NK-92 (cell line): Measurements from ENCODE around the gene FAIM2.
"Not testable (repeated sequence)": the region's sequence is repeated elsewhere in the genome, so short reads cannot be mapped to it uniquely, and the experiment has no call there.

ENCODE experiments used
- DNase-seq: peaks from one replicate; lab custom pipeline; 2025; ENCODE audit not compliant: unreplicated experiment; lab: John Stamatoyannopoulos, UW

The FAIM2 gene

DNA sequence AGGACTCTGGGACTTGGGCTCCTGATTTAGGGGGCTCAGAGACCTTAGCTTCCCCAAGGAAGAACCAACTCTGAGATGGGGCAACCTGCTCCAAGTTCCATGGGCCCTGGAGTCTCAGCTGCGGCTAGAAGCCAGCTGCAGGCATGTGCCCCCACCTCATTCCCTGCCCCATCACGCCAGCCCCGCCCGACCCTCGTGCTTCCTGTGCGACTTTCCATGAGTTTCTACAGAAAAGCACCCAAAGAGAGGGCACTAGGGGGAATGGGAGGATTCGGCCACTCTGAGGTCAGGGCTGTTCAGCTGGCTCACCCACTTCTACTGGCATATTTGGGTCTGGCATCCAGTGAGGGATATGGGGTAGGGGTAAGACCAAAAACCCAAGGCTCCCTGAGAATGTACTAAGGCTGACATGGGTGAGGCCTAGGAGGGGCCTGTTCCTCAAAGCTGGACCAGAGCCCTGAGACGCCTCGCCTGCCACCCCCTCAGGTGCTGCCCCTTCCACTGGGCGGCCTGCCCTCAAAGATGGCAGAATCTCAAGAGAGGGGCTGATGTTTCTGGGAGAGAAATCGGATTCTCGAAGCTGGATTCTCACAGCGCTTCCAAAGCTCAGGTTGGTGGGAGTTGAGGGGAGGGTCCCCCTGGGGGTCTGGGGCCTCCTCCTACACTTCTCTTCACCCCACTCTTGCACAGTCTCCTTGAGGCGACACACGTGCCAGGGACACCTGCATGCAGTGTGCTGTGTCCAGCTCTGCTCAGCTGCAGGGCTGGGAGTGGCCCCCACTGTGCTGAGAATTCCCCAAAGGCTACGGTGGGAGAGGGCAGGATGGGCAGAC, 22.1 kb downstream of the FAIM2 start:
- no peak for DNase-seq

- DNase-seq: no peak
Measured at GRCh38 chr12:49880756-49881414, 22.8 kb downstream of the FAIM2 start.

GRCh38 chr12:49879065-49879464, 24.6 kb downstream of the FAIM2 start:
- DNase-seq: not testable (repeated sequence)

GRCh38 chr12:49878021-49878420, 25.7 kb downstream of the FAIM2 start:
- no peak for DNase-seq

DNA sequence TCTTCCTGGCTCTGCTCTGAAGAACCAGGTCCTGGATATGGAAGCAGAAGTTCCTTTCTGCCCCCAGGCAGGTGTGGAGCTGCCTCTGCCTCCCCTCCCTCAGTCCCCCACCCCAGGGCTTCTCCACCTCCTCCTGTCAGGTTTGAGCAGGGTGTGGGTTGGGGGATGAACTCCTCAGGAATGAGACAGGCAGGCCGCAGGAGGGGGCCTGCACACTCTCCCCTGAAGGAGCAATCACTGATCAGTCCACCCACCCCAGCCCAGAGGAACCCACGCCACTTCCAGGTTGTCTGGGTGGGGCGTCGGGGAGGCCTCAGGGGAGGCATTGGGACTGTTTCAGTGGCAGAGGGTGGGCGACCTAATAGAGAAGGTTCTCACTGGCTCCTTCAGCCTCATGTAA, 26.6 kb downstream of the FAIM2 start:
- DNase-seq: no peak

DNA sequence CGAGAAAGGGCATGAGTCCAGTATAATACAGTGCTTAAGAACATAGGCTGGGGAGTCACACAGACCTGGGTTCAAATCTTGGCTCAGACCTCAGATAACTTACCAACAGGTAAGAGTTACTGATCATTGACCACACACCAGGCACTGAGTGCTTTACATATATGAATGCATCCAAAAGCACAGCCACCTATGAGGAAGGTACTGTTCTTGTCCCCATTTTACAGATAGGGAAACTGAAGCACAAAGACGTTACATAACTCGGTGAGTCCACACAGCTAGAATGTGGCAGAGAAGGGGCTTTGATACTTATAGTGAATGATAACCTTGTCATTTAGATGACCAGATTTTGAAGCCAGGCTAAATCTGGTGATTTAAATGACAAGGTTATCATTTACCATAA, 27.6 kb downstream of the FAIM2 start:
- DNase-seq: no peak

DNA sequence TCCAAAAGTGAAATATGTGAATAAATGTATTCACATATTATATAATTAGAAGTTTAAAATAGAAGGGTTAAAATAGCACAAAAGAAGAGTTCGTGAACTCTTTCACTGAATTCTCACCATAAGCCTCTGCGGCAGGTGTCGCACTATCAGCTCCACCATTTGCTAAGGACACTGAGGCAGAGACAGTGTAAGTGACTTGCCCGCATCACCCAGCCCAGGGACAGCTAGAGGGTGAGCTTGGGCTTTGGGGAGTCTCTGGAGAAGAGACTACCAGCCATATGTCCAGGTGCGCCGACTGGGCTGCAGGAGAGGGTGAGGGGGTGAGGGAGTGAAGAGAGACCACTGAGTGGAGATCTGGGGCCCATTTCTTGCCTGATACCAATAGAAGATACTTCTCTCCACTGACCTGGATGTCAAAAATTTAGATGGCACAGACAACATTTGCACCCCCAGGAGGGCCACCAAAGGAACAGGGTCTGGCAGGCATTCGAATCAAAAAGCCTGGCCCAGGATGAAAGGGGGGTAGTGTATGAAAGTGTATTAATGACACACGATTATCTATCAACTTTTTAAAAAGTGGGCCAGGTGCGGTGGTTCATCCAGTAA, 28.5 kb downstream of the FAIM2 start:
- DNase-seq: no peak

GRCh38 chr12:49874142-49874897, 29.4 kb downstream of the FAIM2 start:
- DNase-seq: no peak

DNA sequence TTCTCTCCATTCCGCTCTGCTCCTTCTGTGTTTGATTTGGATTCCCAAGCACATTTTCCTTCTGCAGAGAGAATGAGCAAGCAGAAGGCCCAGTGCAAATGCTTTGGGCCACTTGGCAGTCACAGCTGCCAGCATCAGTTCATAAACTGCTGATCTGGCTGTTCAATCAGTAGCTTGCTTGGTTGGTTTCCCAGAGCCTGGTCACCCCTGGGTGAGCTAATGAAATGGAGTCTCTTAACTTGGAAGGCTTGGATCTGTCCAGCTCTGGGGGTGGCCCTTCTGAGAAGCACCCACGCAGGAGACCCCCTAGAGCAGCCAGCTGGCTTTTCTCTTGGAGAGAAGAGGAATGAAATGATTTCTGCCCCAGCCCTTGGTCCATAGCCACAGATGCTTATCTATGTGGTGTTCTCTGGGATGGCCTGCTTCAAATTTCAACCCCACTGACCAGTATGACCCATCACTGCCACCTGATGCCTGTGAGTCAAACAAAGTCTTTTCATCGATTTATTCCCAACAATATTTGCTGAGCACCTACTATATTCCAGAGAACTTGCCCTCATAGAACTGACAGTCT, 30.3 kb downstream of the FAIM2 start:
- DNase-seq: no peak

GRCh38 chr12:49872781-49873181, 30.9 kb downstream of the FAIM2 start:
- no peak for DNase-seq

DNA sequence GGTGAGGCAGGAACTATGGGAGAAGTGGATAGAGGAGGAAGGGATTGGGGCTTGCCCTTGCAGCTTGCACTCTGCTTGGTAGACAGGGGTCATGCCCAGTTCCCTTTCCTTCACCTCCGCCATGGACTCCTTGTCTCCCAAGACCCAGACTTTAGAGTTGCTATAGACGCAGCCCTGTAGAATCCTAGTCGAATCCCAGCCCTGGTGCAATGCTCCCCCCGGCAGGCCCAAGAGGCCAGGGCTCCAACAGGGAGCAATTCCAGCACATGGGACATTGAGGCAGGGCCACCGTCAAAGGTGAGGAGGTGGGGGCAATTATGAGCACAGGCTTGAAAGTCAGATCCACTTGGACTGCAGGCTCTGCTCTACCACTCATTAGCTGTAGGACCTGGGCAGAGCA, 31.3 kb downstream of the FAIM2 start:
- no peak for DNase-seq

DNA sequence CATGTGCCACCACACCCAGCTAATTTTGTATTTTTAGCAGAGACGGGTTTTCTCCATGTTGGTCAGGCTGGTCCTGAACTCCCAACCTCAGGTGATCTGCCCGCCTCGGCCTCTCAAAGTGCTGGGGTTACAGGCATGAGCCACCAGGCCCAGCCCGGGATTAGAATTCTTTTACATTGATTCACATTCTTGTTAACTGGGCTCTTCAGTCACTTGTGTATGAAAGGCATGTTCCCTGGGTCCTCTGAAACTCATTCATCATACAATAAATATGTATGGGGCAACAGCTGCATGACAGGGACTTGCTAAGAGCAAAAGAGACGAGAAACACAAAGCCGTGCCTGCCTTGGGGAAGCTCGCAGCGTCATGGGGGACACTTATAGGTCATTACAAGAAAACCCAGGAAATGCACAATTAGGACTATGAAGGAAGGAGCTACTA, 31.9 kb downstream of the FAIM2 start:
- not testable (repeated sequence) for DNase-seq

- DNase-seq: no peak
Measured at GRCh38 chr12:49871263-49871561, 32.5 kb downstream of the FAIM2 start.

DNA sequence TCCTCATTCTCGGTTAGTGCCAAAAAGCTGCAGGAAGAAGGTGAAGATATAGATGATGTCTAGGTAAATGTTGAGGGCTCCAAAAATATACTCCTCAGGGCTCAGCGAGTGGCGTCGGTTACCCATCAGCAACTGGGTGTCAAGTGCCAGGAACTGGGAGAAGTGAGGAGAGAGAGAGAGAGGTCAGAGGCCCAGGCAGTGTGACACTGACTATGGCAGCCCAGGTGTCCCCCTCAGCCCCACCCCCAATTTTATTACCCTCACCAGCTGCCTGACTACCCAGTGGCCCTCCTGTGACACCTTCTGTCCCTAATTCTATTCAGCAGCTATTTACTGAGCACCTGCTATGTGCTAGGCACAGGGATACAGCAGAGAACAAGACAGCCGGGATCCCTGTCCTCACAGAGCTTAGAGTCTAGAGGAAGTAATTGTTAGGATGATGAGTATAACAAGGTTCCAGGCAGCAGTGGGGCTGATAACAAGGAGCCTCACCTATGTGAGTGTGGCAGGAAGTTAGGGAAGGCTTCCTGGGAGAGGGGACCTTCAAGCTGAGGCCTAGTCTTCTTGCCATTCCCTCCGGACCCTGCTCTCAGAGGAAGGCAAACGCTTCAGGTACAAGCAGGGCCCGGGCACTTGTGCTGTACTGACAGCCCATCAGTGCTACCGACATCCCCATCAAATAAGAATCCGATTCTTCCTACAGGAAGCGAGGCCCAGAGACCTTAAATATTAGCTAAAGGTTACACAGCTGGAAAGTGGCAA, 33.0 kb downstream of the FAIM2 start:
- no peak for DNase-seq

- no peak for DNase-seq
Measured at GRCh38 chr12:49869816-49870500, 33.7 kb downstream of the FAIM2 start.

DNA sequence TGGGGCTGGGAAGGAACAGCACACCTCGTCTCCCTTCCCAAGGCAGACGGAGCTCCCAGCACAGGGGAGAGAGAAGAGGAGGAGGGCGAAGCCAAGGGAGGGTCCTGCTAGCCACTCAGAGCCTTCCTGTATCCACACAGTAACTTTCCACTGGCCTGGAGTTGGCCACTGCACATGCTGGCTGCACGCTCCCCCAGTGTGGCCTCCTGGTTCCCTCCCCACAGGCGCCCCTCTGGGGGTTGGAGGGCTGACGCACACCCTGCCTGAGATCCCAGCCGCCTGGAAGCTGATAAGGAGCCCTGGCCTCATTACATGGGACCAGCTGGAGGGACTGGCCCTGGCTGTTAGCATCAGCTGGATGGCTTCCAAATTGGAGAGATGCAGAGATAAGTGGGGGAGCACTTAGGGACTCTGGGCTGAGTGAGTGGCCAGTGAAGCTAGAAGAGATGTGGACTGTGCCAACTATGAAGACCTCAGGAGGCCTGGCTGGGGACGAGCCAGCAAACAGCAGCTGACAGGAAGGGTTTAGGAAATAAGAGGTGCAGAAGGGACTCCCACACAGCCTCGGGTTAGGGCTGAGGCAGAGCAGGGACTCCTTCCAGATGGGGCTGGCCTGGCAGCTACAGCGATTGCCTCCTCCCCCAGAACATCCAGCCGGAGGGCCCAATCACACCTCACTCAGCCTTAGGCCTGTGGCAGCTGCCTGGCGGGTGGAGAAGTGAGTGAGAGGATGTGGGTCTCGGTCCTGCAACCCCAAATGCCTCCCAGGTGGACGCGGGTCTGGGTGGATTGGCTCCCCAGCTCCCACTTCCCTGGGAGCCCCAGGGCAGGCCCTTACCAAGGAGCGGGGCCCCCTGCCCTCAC, 34.5 kb downstream of the FAIM2 start:
- no peak for DNase-seq

DNA sequence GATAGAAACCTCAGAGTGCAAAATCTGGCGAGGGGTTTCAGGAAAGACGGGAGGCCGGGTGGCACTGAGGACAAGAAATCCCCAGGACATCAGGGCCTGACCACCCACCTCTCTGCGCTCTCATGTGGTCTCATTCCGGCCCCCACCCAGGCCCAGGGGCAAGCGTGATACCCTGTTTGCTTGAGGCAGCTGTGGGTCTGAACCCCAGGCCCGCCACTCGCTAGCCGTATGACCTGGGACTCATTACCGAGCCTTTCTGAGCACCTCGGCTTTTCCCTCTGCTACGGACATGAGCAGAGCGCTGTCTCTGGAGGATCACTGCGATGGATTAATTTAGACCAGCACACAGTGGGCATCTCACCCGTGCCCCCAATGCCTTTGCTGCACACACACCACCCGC, 35.3 kb downstream of the FAIM2 start:
- no peak for DNase-seq

DNA sequence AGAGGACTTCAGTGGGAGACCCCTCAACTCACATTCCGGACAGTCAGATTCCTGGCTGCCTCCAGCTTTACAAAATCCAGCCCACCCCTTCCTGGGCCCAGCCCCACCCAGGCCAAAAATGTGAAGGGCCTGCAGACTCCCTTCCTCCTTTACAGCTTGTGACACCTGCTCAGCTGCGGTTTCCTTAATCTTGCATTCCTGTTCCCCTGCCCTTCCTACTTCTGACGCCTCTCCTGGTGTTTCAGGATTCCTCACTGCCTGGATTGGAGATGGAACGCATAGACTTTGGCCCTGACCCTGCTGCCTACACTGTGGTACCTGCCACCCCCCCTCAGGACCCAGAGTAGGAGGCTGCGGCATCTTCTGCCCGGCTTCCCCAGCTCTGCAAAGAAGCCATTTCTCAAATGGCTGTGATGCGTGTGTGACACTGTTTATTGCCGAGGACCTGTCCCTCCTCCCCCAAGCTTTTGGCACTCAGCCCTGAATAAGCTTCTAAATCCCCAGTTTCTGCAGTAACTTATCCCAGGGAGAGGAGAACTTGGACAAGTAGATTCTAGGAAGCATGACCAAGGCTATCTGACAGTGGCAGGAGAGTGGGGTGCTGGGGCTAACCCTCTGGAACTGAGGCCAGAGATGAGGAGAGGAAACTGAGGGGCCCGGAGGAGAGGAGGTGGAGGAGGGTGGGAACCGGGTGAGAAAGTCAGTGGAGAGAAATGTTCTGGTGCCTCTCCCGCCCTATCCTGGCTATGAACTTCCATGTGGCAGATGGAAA, 35.9 kb downstream of the FAIM2 start:
- no peak for DNase-seq
